Femur (tissue), 1 donor: ENCODE data around the gene FCN2.
"Not testable (repeated sequence)": the region's sequence is repeated elsewhere in the genome, so short reads cannot be mapped to it uniquely, and the experiment has no call there.

Source experiments
- DNase-seq: peaks from one replicate; pipeline ENCODE4 v3.0.0-alpha.2; 2017

Gene FCN2

GRCh38 chr9:134847752-134848432 is 32.7 kb upstream of the FCN2 start:
- no peak for DNase-seq

GRCh38 chr9:134848504-134848903 is 32.1 kb upstream of the FCN2 start:
- DNase-seq: no peak

GRCh38 chr9:134850611-134851010 is 30.0 kb upstream of the FCN2 start:
- DNase-seq: peak; percentile 16

GRCh38 chr9:134851020-134851419 is 29.6 kb upstream of the FCN2 start:
- peak; percentile 16 for DNase-seq

- peak; percentile 14 for DNase-seq
Observed at GRCh38 chr9:134852906-134853654, 27.5 kb upstream of the FCN2 start.

GRCh38 chr9:134853893-134854292 is 26.7 kb upstream of the FCN2 start:
- DNase-seq: no peak

GRCh38 chr9:134854541-134854981 is 26.0 kb upstream of the FCN2 start:
- no peak for DNase-seq

GRCh38 chr9:134855231-134855899 is 25.2 kb upstream of the FCN2 start:
- peak; percentile 17 for DNase-seq

- no peak for DNase-seq
Observed at GRCh38 chr9:134855900-134856377, 24.7 kb upstream of the FCN2 start.

- not testable (repeated sequence) for DNase-seq
Observed at GRCh38 chr9:134857451-134857850, 23.2 kb upstream of the FCN2 start.

GRCh38 chr9:134858051-134858841 is 22.4 kb upstream of the FCN2 start:
- peak; percentile 26 for DNase-seq

- DNase-seq: no peak
Observed at GRCh38 chr9:134860510-134860909, 20.1 kb upstream of the FCN2 start.

GRCh38 chr9:134861595-134862334 is 18.8 kb upstream of the FCN2 start:
- no peak for DNase-seq

- DNase-seq: no peak
Observed at GRCh38 chr9:134863306-134863902, 17.2 kb upstream of the FCN2 start.

GRCh38 chr9:134863941-134864820 is 16.4 kb upstream of the FCN2 start:
- DNase-seq: peak; percentile 32

- DNase-seq: no peak
Observed at GRCh38 chr9:134864821-134865190, 15.8 kb upstream of the FCN2 start.

- no peak for DNase-seq
Observed at GRCh38 chr9:134867917-134868750, 12.5 kb upstream of the FCN2 start.

GRCh38 chr9:134868751-134869553 is 11.7 kb upstream of the FCN2 start:
- no peak for DNase-seq
